K562 (cell line): ENCODE measurements around the gene CRLF1. TPM values are rescaled to one million over a fixed set of nuclear protein-coding genes. Genes with fewer than 3 reads are reported as not detected.

Source experiments
- ESRRB ChIP-seq: fragments of 250-450 bp; sonication (Bioruptor Pico); IDR thresholded peaks from 2 replicates; pipeline ENCODE4 v1.5.0; 2020; ENCODE audit warnings: mild to moderate bottlenecking, moderate library complexity, borderline replicate concordance
- GATA2 ChIP-seq: sonication (generic); formaldehyde crosslinking; IDR thresholded peaks from 2 replicates; pipeline ENCODE4 v1.4.0; 2020; ENCODE audit warnings: mild to moderate bottlenecking, missing genetic modification reagents
- GTF2F1 ChIP-seq: IDR thresholded peaks from 2 replicates; pipeline ENCODE4 v1.6.1; 2011; ENCODE audit warnings: low read depth, low read length, improper control_type of control experiment
- MED1 ChIP-seq: sonication (generic); formaldehyde crosslinking; IDR thresholded peaks from 2 replicates; pipeline ENCODE4 v1.8.1; 2023; ENCODE audit warnings: missing genetic modification reagents, borderline replicate concordance
- MTF1 ChIP-seq: fragments of 250-450 bp; sonication (Bioruptor Pico); IDR thresholded peaks from 2 replicates; pipeline ENCODE4 v1.9.0; 2021; ENCODE audit warnings: moderate library complexity, mild to moderate bottlenecking, inconsistent platforms, borderline replicate concordance
- NCOA1 ChIP-seq: fragments of 450-650 bp; IDR thresholded peaks from 2 replicates; pipeline ENCODE4 v1.6.1; 2016; ENCODE audit warnings: low read depth
- POLR2AphosphoS5 ChIP-seq: IDR thresholded peaks from 2 replicates; pipeline ENCODE4 v1.6.1; 2011; ENCODE audit warnings: mild to moderate bottlenecking, low read depth, low read length, moderate library complexity; ENCODE audit not compliant: control insufficient read depth, insufficient read depth
- POLR3G ChIP-seq: IDR thresholded peaks from 2 replicates; pipeline ENCODE4 v1.6.1; 2011; ENCODE audit not compliant: insufficient read length, insufficient replicate concordance; ENCODE audit errors: extremely low read depth
- RUNX1 ChIP-seq: sonication (generic); IDR thresholded peaks from 2 replicates; pipeline ENCODE4 v1.6.1; 2016; ENCODE audit warnings: antibody characterized with exemption, low read depth
- SIX5 ChIP-seq, 2 experiments: IDR thresholded peaks; 2 replicates each; pipeline ENCODE4 v1.6.1; 2011; ENCODE audit warnings: low read length in 2 of 2, borderline replicate concordance in 1 of 2, low read depth in 1 of 2, mild to moderate bottlenecking in 1 of 2, moderate library complexity in 1 of 2; ENCODE audit not compliant: insufficient read depth in 1 of 2
- SMARCC2 ChIP-seq: fragments of 450-650 bp; IDR thresholded peaks from 2 replicates; pipeline ENCODE4 v1.6.1; 2017; ENCODE audit warnings: antibody characterized with exemption, moderate library complexity, mild to moderate bottlenecking, low read depth
- TEAD2 ChIP-seq: fragments of 450-650 bp; IDR thresholded peaks from 2 replicates; pipeline ENCODE4 v1.6.1; 2016; ENCODE audit warnings: missing genetic modification characterization, control low read depth, missing compliant biosample characterization
- UBTF ChIP-seq, 2 experiments: IDR thresholded peaks; 2 replicates each; pipeline ENCODE4 v1.6.1; 2012; ENCODE audit warnings: improper control_type of control experiment in 2 of 2, low read depth in 2 of 2, low read length in 2 of 2, borderline replicate concordance in 1 of 2
- WHSC1 ChIP-seq: IDR thresholded peaks from one replicate; pipeline ENCODE4 v1.6.1; 2012; ENCODE audit warnings: low read length, control low read depth, inconsistent platforms
- ZEB2 ChIP-seq: fragments of 450-650 bp; IDR thresholded peaks from 2 replicates; pipeline ENCODE4 v1.6.1; 2016
- ZNF143 ChIP-seq: sonication (generic); formaldehyde crosslinking; IDR thresholded peaks from 2 replicates; pipeline ENCODE4 v1.9.0; 2022; ENCODE audit warnings: mild to moderate bottlenecking, missing genetic modification reagents
- ZNF253 ChIP-seq: fragments of 250-450 bp; sonication (Bioruptor Pico); conservative IDR thresholded peaks from 2 replicates; pipeline ENCODE4 v1.6.1; 2021; ENCODE audit warnings: mild to moderate bottlenecking
- ZNF408 ChIP-seq: fragments of 250-450 bp; sonication (Bioruptor Pico); IDR thresholded peaks from 2 replicates; pipeline ENCODE4 v1.4.0; 2020; ENCODE audit warnings: low read depth, mild to moderate bottlenecking, moderate library complexity
- ZNF668 ChIP-seq: fragments of 250-450 bp; sonication (Bioruptor Pico); IDR thresholded peaks from 2 replicates; pipeline ENCODE4 v1.8.0; 2022; ENCODE audit warnings: mild to moderate bottlenecking, inconsistent platforms
- polyA plus RNA-seq, 8 experiments: library from polyadenylated mRNA; depleted of rRNA in 4 of 8; stranded (reverse) in 5 of 8; unstranded in 3 of 8; fragments of >200 nt; fragmentation: Nextera tagmentation in 2 of 8; fragmentation: Illumina TruSeq in 1 of 8; extraction: Ambion mirVana in 2 of 8; extraction: Trizol in 1 of 8; gene quantifications; 2 replicates each; pipeline versions ENCODE4 v1.2.1 to v1.2.3, GENCODE V29; 2011 to 2014; ENCODE audit warnings: inconsistent platforms in 1 of 8, missing spikeins in 1 of 8
- total RNA-seq, 7 experiments: library from RNA; depleted of rRNA in 6 of 7; stranded (reverse); fragments of >200 nt in 6 of 7; fragmentation: Illumina TruSeq in 2 of 7; extraction: Trizol in 2 of 7; gene quantifications; 2 replicates each; pipeline versions ENCODE4 v1.2.1 to v1.2.3, GENCODE V29; 2011 to 2021; ENCODE audit warnings: low replicate concordance in 1 of 7
- TF ChIP-seq, protein P1 (sequence below), 2 experiments: fragments of 450-650 bp in 1 of 2; IDR thresholded peaks; 2 replicates each; pipeline ENCODE4 v1.6.1; 2011 to 2017; ENCODE audit warnings: low read depth in 2 of 2, antibody characterized with exemption in 1 of 2, borderline replicate concordance in 1 of 2, low read length in 1 of 2, mild to moderate bottlenecking in 1 of 2, mixed read lengths in 1 of 2; ENCODE audit not compliant: control insufficient read depth in 1 of 2
- TF ChIP-seq, protein P2 (sequence below): fragments of 450-650 bp; formaldehyde crosslinking; IDR thresholded peaks from 2 replicates; pipeline ENCODE4 v1.4.0; 2022; ENCODE audit warnings: missing genetic modification characterization

Gene CRLF1
- total and polyA plus RNA-seq, 9 of the 15 experiments (the other 6 are each of a cell fraction or from before 2014, with no cell fraction given), result 0.85 to 3.6 (median 1.7) TPM

- TF ChIP-seq, protein P1, sequence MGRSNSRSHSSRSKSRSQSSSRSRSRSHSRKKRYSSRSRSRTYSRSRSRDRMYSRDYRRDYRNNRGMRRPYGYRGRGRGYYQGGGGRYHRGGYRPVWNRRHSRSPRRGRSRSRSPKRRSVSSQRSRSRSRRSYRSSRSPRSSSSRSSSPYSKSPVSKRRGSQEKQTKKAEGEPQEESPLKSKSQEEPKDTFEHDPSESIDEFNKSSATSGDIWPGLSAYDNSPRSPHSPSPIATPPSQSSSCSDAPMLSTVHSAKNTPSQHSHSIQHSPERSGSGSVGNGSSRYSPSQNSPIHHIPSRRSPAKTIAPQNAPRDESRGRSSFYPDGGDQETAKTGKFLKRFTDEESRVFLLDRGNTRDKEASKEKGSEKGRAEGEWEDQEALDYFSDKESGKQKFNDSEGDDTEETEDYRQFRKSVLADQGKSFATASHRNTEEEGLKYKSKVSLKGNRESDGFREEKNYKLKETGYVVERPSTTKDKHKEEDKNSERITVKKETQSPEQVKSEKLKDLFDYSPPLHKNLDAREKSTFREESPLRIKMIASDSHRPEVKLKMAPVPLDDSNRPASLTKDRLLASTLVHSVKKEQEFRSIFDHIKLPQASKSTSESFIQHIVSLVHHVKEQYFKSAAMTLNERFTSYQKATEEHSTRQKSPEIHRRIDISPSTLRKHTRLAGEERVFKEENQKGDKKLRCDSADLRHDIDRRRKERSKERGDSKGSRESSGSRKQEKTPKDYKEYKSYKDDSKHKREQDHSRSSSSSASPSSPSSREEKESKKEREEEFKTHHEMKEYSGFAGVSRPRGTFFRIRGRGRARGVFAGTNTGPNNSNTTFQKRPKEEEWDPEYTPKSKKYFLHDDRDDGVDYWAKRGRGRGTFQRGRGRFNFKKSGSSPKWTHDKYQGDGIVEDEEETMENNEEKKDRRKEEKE (IDR thresholded peaks at IDR 0.05; ENCODE audit: borderline replicate concordance in 1 of 2, control insufficient read depth in 1 of 2, low read depth in 2 of 2, low read length in 1 of 2), result peak in 1 of 2 experiments; percentile 91; a peak in 2 of 4 replicates
- TF ChIP-seq WHSC1 (no peak), ZNF408 (CRISPR knock-in tag) (no peak), GTF2F1 (no peak), TEAD2 (no peak), POLR3G (no peak), SIX5 (IDR thresholded peaks at IDR 0.05; ENCODE audit: borderline replicate concordance in 1 of 2, insufficient read depth in 1 of 2, low read depth in 1 of 2, low read length in 2 of 2) (no peak), ZNF143 (CRISPR knock-in tag) (no peak), MED1 (CRISPR knock-in tag) (no peak), ZNF253 (CRISPR knock-in tag) (no peak), NCOA1 (peak; percentile 87), RUNX1 (peak; percentile 48), ZEB2 (peak; percentile 83), GATA2 (CRISPR knock-in tag) (peak; percentile 98), POLR2AphosphoS5 (peak; percentile 99), ESRRB (CRISPR knock-in tag) (no peak), SMARCC2 (peak; percentile 90), ZNF668 (CRISPR knock-in tag) (no peak), UBTF (IDR thresholded peaks at IDR 0.05; ENCODE audit: borderline replicate concordance in 1 of 2, low read depth in 2 of 2, low read length in 2 of 2) (0 out of 4 replicates have a peak, but pooled peaks of 1 of the 2 experiments have one; percentile 46), MTF1 (CRISPR knock-in tag) (no peak)
- TF ChIP-seq, protein P2, sequence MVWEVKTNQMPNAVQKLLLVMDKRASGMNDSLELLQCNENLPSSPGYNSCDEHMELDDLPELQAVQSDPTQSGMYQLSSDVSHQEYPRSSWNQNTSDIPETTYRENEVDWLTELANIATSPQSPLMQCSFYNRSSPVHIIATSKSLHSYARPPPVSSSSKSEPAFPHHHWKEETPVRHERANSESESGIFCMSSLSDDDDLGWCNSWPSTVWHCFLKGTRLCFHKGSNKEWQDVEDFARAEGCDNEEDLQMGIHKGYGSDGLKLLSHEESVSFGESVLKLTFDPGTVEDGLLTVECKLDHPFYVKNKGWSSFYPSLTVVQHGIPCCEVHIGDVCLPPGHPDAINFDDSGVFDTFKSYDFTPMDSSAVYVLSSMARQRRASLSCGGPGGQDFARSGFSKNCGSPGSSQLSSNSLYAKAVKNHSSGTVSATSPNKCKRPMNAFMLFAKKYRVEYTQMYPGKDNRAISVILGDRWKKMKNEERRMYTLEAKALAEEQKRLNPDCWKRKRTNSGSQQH (CRISPR knock-in tag), result no peak
These were observed 62.7 kb downstream of the CRLF1 start (continued) for GRCh38 chr19:18543814-18544475.
